Natural killer cell (primary cell): ENCODE data around the gene PCID2. TPM values are rescaled to one million over a fixed set of nuclear protein-coding genes. Genes with fewer than 3 reads are reported as not detected.
A peak's percentile ranks its signal among the peaks of the same experiment; 100 is the strongest.

Experiments used
- ATAC-seq, 3 donors: fragments of 150-1000 bp in 2 of 3; fragments of 200-7000 bp in 1 of 3; cut with Tn5 transposase; 1 replicate in 1 of 3; 2 replicates in 2 of 3; pipeline ENCODE4 v1.10.0; 2021; ENCODE audit warnings: mild to moderate bottlenecking in 2 of 3, moderate library complexity in 2 of 3
- DNase-seq, 2 donors: peaks; one replicate each; pipeline versions ENCODE4 v3.0.0 to v3.0.0-alpha.2; 2013 to 2021; ENCODE audit warnings: mixed read lengths in 1 of 2
- H3K27ac ChIP-seq: one replicate; pipeline ENCODE4 v1.5.1; 2013; ENCODE audit warnings: mild to moderate bottlenecking, low read length
- H3K27me3 ChIP-seq: one replicate; pipeline ENCODE4 v1.6.1; 2013; ENCODE audit warnings: low read length; ENCODE audit not compliant: control insufficient read depth, insufficient read depth
- H3K36me3 ChIP-seq: one replicate; pipeline ENCODE4 v1.6.1; 2013; ENCODE audit warnings: low read length; ENCODE audit not compliant: control insufficient read depth, insufficient read depth
- H3K4me1 ChIP-seq: one replicate; pipeline ENCODE4 v1.6.1; 2013; ENCODE audit warnings: low read length; ENCODE audit not compliant: control insufficient read depth, insufficient read depth
- H3K4me3 ChIP-seq: one replicate; pipeline ENCODE4 v1.5.1; 2013; ENCODE audit warnings: low read length
- H3K9me3 ChIP-seq: one replicate; pipeline ENCODE4 v1.6.1; 2013; ENCODE audit warnings: low read length; ENCODE audit not compliant: control insufficient read depth, insufficient read depth
- H3K27ac Mint-ChIP-seq, 2 donors: one replicate each; pipeline ENCODE4 v1.8.0; 2022; ENCODE audit warnings: mild to moderate bottlenecking in 2 of 2, mixed read lengths in 2 of 2, moderate library complexity in 1 of 2
- H3K27me3 Mint-ChIP-seq, 2 donors: one replicate each; pipeline ENCODE4 v1.8.0; 2022; ENCODE audit warnings: low read depth in 2 of 2, mixed read lengths in 2 of 2
- H3K36me3 Mint-ChIP-seq: one replicate; pipeline ENCODE4 v1.8.0; 2022; ENCODE audit warnings: mixed read lengths
- H3K4me1 Mint-ChIP-seq, 2 donors: one replicate each; pipeline ENCODE4 v1.8.0; 2022; ENCODE audit warnings: mixed read lengths in 2 of 2
- H3K4me3 Mint-ChIP-seq: one replicate; pipeline ENCODE4 v1.8.0; 2022; ENCODE audit warnings: mild to moderate bottlenecking, moderate library complexity, mixed read lengths
- H3K9me3 Mint-ChIP-seq, 2 donors: one replicate each; pipeline ENCODE4 v1.8.0; 2022; ENCODE audit warnings: mixed read lengths in 2 of 2
- WGBS: methylation state at CpG from one replicate; pipeline ENCODE4 v1.1.7; 2013; ENCODE audit warnings: missing lambda C conversion rate; ENCODE audit not compliant: insufficient coverage; 5-methylcytosine and 5-hydroxymethylcytosine counted together
- intact Hi-C: fragments of 100-400 bp; cut with micrococcal nuclease; formaldehyde crosslinking; loops from one replicate; pipeline ENCODE4 v1.14.2; 2022
- total RNA-seq, 4 donors: library from RNA; stranded (reverse); fragments of 120-200 nt in 1 of 4; gene quantifications; one replicate each; pipeline versions ENCODE4 v1.2.3 to v1.2.4, GENCODE V29; 2013 to 2022
- TF ChIP-seq, protein P1 (sequence below): fragments of 200-600 bp; IDR thresholded peaks from one replicate; pipeline ENCODE4 v1.8.0; 2022; ENCODE audit warnings: antibody characterized with exemption

The PCID2 gene
- total RNA-seq, 3 donors from 2014 or later (not counting 1 experiment from before 2014, with no cell fraction given): 26.4 to 68.9 (median 42.3) TPM

DNA sequence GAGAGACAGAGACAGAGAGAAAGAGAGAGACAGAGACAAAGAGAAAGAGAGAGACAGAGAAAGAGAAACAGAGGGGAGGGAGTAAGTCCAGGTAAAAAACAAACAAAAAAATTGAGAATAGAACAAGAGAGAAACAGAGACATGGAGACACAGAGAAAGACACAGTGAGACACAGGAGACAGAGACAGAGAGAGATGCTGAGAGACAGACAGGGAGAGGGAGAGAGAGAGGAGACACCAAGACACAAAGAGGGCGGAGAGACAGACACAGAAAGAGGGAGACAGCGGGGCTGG lies 55.8 kb downstream of the PCID2 start:
- 28% methylated on average over 2 of the region's 2 CpGs for WGBS
- TF ChIP-seq, protein P1, sequence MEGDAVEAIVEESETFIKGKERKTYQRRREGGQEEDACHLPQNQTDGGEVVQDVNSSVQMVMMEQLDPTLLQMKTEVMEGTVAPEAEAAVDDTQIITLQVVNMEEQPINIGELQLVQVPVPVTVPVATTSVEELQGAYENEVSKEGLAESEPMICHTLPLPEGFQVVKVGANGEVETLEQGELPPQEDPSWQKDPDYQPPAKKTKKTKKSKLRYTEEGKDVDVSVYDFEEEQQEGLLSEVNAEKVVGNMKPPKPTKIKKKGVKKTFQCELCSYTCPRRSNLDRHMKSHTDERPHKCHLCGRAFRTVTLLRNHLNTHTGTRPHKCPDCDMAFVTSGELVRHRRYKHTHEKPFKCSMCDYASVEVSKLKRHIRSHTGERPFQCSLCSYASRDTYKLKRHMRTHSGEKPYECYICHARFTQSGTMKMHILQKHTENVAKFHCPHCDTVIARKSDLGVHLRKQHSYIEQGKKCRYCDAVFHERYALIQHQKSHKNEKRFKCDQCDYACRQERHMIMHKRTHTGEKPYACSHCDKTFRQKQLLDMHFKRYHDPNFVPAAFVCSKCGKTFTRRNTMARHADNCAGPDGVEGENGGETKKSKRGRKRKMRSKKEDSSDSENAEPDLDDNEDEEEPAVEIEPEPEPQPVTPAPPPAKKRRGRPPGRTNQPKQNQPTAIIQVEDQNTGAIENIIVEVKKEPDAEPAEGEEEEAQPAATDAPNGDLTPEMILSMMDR: no peak
- Mint-ChIP-seq H3K4me3 (peak overlapping the region; percentile 85), H3K9me3 (no peaks in the 10 kb centered on the region), H3K27me3 (peaks cover 0 to 24% of the 10 kb centered on the region in 2 donors), H3K27ac (peak overlapping the region; percentile 64 to 80), H3K36me3 (no peaks in the 10 kb centered on the region), H3K4me1 (peaks cover 23 to 27% of the 10 kb centered on the region in 2 donors)
- Histone ChIP-seq H3K36me3 (no peaks in the 10 kb centered on the region), H3K4me3 (peak overlapping the region; percentile 41), H3K27ac (no peak overlapping the region), H3K27me3 (peaks cover 15% of the 10 kb centered on the region), H3K4me1 (peaks cover 28% of the 10 kb centered on the region), H3K9me3 (no peaks in the 10 kb centered on the region)
- DNase-seq (no peak), ATAC-seq (no peak)
- intact Hi-C loops: loop anchor here (2.0 to 5.0 kb wide), 2 partner anchors 35 to 56 kb away; partner anchors contain the start of genes CUL4A and PCID2

DNA sequence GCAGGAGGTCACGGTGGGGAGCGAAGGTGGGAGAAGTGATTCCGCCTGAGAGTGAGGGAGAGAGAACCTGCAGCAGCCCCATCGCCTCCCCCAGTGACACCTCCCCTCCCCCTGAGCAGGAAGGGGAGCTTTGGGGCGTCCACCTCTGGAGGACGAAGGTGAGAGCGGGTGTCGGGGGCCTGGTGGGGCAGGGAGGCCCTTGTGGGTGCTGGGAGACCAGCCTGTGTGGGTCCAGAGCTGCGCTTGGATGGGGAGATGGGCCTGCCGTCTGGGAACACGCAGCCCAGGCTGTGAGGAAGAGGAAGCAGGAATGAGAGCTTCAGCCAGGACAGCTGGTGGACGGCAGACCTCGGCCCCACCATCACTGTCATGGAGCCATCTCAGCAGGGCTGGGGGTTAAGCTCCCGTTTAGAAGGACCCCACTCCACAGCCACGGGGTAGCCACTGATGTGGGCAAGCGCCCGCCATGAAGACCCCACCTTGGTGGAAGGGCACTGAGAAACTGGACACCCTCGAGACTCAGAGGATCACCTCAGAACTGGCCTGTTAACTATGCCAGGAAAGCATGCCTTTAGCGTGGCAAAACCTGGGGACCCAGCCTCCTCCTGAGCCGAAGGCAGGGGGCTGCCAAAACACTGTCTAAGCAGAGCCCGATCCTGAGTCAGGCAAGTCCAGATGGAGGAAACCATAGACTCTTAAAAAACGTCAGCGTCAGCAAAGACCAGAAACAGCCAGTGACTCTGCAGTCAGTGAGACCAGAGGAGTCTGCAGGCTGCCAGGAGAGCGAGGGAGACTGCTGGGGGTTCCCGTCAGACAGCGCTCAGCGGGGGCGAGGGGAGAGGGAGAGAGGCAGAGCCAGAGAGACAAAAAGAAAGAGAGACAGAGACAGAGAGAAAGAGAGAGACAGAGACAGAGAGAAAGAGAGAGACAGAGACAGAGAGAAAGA lies 56.5 kb downstream of the PCID2 start:
- DNase-seq (peak in 1 of 2 donors; percentile 47), ATAC-seq (peak in 2 of 3 donors; percentile 37 to 52)
- Histone ChIP-seq H3K9me3 (no peaks in the 10 kb centered on the region), H3K4me3 (no peak overlapping the region), H3K36me3 (no peaks in the 10 kb centered on the region), H3K4me1 (peaks cover 28% of the 10 kb centered on the region), H3K27me3 (peaks cover 15% of the 10 kb centered on the region), H3K27ac (no peak overlapping the region)
- peaks cover 23 to 27% of the 10 kb centered on the region in 2 donors for H3K4me1 Mint-ChIP-seq
- TF ChIP-seq, protein P1: no peak
- H3K36me3 Mint-ChIP-seq: no peaks in the 10 kb centered on the region
- H3K27ac Mint-ChIP-seq: peak overlapping the region; percentile 64 to 80
- H3K27me3 Mint-ChIP-seq: peaks cover 0 to 25% of the 10 kb centered on the region in 2 donors
- 57% methylated on average over 27 of the region's 28 CpGs for WGBS
- H3K9me3 Mint-ChIP-seq: no peaks in the 10 kb centered on the region
- intact Hi-C loops: loop anchor here (2.0 to 5.0 kb wide), 2 partner anchors 35 to 57 kb away; partner anchors contain the start of genes CUL4A and PCID2
- H3K4me3 Mint-ChIP-seq: peak overlapping the region; percentile 85

DNA sequence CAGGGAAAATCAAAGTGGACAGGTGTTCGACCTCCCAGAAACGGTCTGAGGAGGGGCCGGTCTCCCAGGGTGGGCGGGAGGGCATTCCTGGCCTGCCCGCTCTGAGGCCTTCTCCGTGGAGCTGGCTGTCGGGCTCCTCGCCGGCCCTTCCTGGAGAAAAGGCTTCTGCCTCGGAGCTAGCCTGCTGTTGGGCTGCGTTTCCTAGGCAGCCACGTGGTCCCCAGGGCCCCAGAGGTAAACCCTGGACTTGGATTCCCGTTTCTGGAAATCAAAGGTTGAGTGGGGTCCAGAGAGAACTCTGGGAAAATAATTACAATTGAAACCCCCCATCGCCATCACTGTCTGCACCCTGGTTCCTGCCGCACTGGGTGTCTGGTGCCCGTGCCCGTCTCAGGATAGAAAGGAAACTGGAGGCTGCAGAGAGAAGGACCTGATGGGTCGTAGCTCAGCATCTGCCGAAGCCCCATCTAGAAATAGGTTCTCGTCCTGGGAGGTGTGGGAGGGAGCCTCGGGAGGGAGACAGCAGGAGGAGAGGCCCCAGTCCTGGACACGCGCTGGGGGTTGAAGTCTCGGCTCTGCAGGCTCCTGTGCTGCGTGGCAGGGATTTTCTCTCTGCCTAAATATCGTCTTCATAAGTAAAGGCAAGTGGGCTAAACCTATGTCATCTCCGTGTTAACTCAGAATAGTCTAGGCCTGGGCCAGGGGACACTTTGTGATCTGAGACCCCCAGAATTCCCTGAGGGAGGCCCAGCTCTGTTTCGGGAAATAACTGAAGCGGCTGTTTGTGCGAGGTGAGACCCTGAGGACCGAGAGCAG lies 57.7 kb downstream of the PCID2 start:
- Histone ChIP-seq H3K4me1 (peaks cover 28% of the 10 kb centered on the region), H3K27me3 (peaks cover 15% of the 10 kb centered on the region), H3K36me3 (no peaks in the 10 kb centered on the region), H3K4me3 (no peak overlapping the region), H3K27ac (no peak overlapping the region), H3K9me3 (no peaks in the 10 kb centered on the region)
- peaks cover 23 to 27% of the 10 kb centered on the region in 2 donors for H3K4me1 Mint-ChIP-seq
- DNase-seq: no peak
- no peak overlapping the region for H3K27ac Mint-ChIP-seq
- no peaks in the 10 kb centered on the region for H3K9me3 Mint-ChIP-seq
- ATAC-seq: no peak
- intact Hi-C loops: loop anchor here (5.0 kb wide), 1 partner anchor 37 kb away; no protein-coding TSS in a partner anchor
- H3K36me3 Mint-ChIP-seq: no peaks in the 10 kb centered on the region
- 92% methylated on average over 31 of the region's 31 CpGs for WGBS
- peak overlapping the region; percentile 71 for H3K4me3 Mint-ChIP-seq
- TF ChIP-seq, protein P1: no peak
- peaks cover 0 to 27% of the 10 kb centered on the region in 2 donors for H3K27me3 Mint-ChIP-seq
